Measurements from ENCODE around the gene LCN1. TPM values are rescaled to one million over a fixed set of nuclear protein-coding genes. Genes with fewer than 3 reads are reported as not detected.

LCN1 gene
- total RNA-seq, 5 donors from 2014 or later (not counting 1 experiment from before 2014, with no cell fraction given) = not detected

DNA sequence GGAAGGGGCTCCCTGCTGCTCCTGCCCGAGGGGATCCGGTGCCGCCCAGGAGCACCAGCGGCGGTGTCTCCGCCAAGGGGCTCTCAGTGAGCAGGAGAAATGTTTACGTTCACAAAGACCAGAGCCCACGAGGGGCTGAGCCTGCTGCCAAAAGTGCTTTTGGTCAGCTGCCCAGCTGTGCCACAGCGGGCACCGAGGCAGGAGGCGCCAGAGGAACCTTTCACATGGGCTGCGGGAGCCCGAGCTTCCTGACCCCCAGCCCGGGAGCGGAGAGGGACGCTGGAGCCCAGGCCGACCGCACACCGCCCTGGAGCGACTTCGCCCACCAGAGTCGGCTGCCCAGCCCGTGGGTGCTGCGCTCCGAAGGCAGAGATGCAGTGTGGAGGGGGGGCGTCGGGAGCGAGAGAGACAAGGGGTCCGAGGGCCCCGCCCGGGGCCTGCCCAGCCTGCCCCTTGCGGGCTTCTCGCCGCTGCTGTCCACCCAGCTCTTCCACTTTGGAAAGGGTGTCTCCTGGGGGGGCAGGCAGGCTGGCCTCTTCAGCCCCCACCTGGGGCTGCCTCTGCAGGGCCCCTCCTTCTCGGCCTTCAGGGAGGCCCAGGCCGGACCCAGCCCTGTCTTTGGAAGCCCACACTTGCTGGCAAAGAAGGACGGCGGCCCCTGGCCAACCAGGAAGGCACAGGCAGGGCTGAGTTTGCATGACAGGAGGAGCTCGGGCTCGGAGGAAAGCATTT, 33.8 kb upstream of the LCN1 start:
- Histone ChIP-seq H3K4me3 (ENCODE audit: control insufficient read depth in 1 of 2, extremely low read depth in 1 of 2, low read length in 1 of 2) (no peak overlapping the region), H3K9me3 (no peaks in the 10 kb centered on the region), H3K27me3 (replicated peaks in 1 of 2; ENCODE audit: control insufficient read depth in 2 of 2, extremely low read depth in 1 of 2, insufficient read depth in 2 of 2, low read length in 1 of 2) (peaks cover 0 to 51% of the 10 kb centered on the region in 2 experiments), H3K36me3 (ENCODE audit: control insufficient read depth in 2 of 2, extremely low read depth in 1 of 2, insufficient read depth in 1 of 2, low read length in 1 of 2) (no peaks in the 10 kb centered on the region), H3K27ac (ENCODE audit: low read length) (no peak overlapping the region), H3K4me1 (ENCODE audit: control insufficient read depth in 1 of 2, extremely low read depth in 1 of 2, insufficient read depth in 2 of 2, low read length in 2 of 2) (no peaks in the 10 kb centered on the region)
- Mint-ChIP-seq H3K36me3 (no peaks in the 10 kb centered on the region), H3K27ac (no peak overlapping the region), H3K4me1 (no peaks in the 10 kb centered on the region), H3K9me3 (no peaks in the 10 kb centered on the region), H3K4me3 (no peak overlapping the region), H3K27me3 (peaks cover 15 to 25% of the 10 kb centered on the region in 2 donors)
- no peak for ATAC-seq (replicated peaks in 1 of 4)
- ChIA-PET CTCF (no interaction called here), POLR2A (no interaction called here)
- no peak for DNase-seq
- WGBS (ENCODE audit: insufficient coverage) = 92% methylated on average over 40 of the region's 40 CpGs

DNA sequence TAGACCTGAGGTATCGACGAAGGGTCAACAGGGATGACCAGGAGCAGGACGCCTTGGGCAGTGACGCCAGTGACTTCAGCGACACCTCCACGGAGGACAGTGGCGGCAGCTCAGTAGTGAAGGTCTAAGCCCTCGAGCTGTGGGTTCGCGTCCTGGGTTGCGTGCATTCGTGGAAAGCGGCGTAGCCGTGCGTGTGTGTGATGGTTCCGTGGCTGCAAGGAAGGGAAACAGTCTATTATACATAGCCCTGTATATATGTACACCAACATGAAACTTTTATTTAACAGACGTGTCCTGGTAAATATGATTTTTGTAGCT, 33.3 kb upstream of the LCN1 start:
- H3K36me3 Mint-ChIP-seq = no peaks in the 10 kb centered on the region
- no peaks in the 10 kb centered on the region for H3K36me3 ChIP-seq (ENCODE audit: control insufficient read depth in 2 of 2, extremely low read depth in 1 of 2, insufficient read depth in 1 of 2, low read length in 1 of 2)
- H3K4me3 Mint-ChIP-seq = no peak overlapping the region
- ATAC-seq (replicated peaks in 1 of 4) = no peak
- no peaks in the 10 kb centered on the region for H3K4me1 Mint-ChIP-seq
- H3K9me3 Mint-ChIP-seq = no peaks in the 10 kb centered on the region
- no peak overlapping the region for H3K4me3 ChIP-seq (ENCODE audit: control insufficient read depth in 1 of 2, extremely low read depth in 1 of 2, low read length in 1 of 2)
- no peak overlapping the region for H3K27ac ChIP-seq (ENCODE audit: low read length)
- peaks cover 0 to 46% of the 10 kb centered on the region in 2 experiments for H3K27me3 ChIP-seq (replicated peaks in 1 of 2; ENCODE audit: control insufficient read depth in 2 of 2, extremely low read depth in 1 of 2, insufficient read depth in 2 of 2, low read length in 1 of 2)
- peaks cover 12 to 27% of the 10 kb centered on the region in 2 donors for H3K27me3 Mint-ChIP-seq
- no peaks in the 10 kb centered on the region for H3K4me1 ChIP-seq (ENCODE audit: control insufficient read depth in 1 of 2, extremely low read depth in 1 of 2, insufficient read depth in 2 of 2, low read length in 2 of 2)
- ChIA-PET CTCF (no interaction called here), POLR2A (no interaction called here)
- H3K9me3 ChIP-seq = no peaks in the 10 kb centered on the region
- no peak overlapping the region for H3K27ac Mint-ChIP-seq
- WGBS (ENCODE audit: insufficient coverage) = 92% methylated on average over 7 of the region's 18 CpGs
- DNase-seq = no peak

DNA sequence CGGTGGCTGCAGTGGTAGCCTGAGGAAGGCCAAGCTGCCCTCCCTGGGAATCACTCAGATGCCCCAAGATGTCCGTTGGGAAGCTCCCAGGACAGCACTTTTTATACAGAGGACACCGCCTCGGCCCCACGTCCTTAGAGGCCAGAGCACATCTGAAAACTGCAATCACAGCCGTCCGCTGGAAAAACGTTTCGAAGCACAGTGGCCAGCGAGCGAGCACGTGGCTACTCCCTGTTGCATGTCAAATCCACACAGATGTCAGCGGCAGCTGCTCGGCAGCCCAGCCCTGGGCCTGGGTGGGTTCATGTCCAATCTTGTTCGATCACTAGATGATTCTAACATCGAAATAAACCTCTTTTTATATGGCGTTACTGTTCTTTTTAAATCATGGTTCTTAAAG, 32.7 kb upstream of the LCN1 start:
- H3K4me1 Mint-ChIP-seq = no peaks in the 10 kb centered on the region
- CTCF ChIA-PET = no interaction called here
- H3K27me3 ChIP-seq (replicated peaks in 1 of 2; ENCODE audit: control insufficient read depth in 2 of 2, extremely low read depth in 1 of 2, insufficient read depth in 2 of 2, low read length in 1 of 2) = peaks cover 0 to 44% of the 10 kb centered on the region in 2 experiments
- no peaks in the 10 kb centered on the region for H3K9me3 ChIP-seq
- ATAC-seq (replicated peaks in 1 of 4) (no peak), DNase-seq (no peak)
- H3K27ac ChIP-seq (ENCODE audit: low read length) = no peak overlapping the region
- no peaks in the 10 kb centered on the region for H3K36me3 Mint-ChIP-seq
- no peak overlapping the region for H3K4me3 ChIP-seq (ENCODE audit: control insufficient read depth in 1 of 2, extremely low read depth in 1 of 2, low read length in 1 of 2)
- 80% methylated on average over 17 of the region's 17 CpGs for WGBS (ENCODE audit: insufficient coverage)
- H3K27ac Mint-ChIP-seq = no peak overlapping the region
- no peak overlapping the region for H3K4me3 Mint-ChIP-seq
- POLR2A ChIA-PET = no interaction called here
- H3K9me3 Mint-ChIP-seq = no peaks in the 10 kb centered on the region
- H3K4me1 ChIP-seq (ENCODE audit: control insufficient read depth in 1 of 2, extremely low read depth in 1 of 2, insufficient read depth in 2 of 2, low read length in 2 of 2) = no peaks in the 10 kb centered on the region
- H3K36me3 ChIP-seq (ENCODE audit: control insufficient read depth in 2 of 2, extremely low read depth in 1 of 2, insufficient read depth in 1 of 2, low read length in 1 of 2) = no peaks in the 10 kb centered on the region
- peaks cover 11 to 21% of the 10 kb centered on the region in 2 donors for H3K27me3 Mint-ChIP-seq

DNA sequence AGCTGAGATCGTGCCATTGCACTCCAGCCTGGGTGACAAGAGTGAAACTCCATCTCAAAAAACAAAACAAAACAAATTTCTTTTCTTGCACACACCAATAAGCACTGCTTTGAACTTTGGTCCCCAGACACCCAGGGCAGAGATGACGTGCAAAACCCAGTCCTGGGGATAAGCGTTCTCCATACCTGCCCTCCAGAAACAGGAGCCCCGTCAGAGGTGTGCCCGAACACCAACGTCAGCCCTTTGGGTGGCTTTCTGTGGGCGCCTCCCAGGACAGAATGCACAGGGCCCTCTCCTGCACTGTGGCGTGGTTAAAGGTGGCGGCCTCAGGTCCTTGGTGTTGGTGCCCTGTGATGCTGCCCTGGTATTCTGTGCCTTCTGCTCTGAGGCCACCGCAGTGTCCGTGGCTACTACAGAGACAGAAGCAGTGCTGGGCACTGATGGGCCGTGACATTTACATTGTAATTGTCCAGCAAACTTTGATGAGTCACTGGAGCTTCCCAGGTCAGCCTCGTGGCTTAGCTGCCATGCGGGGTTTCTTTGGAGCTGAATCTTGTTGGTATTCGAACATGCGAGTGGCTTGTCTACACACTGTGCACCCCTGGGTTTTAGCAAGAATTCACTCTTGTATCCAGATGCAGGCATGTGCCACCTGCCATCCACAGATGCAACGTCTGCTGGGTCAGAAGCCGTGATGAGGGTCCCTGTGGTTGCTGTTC, 31.9 kb upstream of the LCN1 start:
- no peaks in the 10 kb centered on the region for H3K4me1 ChIP-seq (ENCODE audit: control insufficient read depth in 1 of 2, extremely low read depth in 1 of 2, insufficient read depth in 2 of 2, low read length in 2 of 2)
- Mint-ChIP-seq H3K4me3 (no peak overlapping the region), H3K36me3 (no peaks in the 10 kb centered on the region), H3K27me3 (peaks cover 5 to 16% of the 10 kb centered on the region in 2 donors), H3K4me1 (no peaks in the 10 kb centered on the region), H3K27ac (no peak overlapping the region), H3K9me3 (no peaks in the 10 kb centered on the region)
- peaks cover 0 to 36% of the 10 kb centered on the region in 2 experiments for H3K27me3 ChIP-seq (replicated peaks in 1 of 2; ENCODE audit: control insufficient read depth in 2 of 2, extremely low read depth in 1 of 2, insufficient read depth in 2 of 2, low read length in 1 of 2)
- H3K27ac ChIP-seq (ENCODE audit: low read length) = no peak overlapping the region
- ATAC-seq (replicated peaks in 1 of 4) (no peak), DNase-seq (no peak)
- no peak overlapping the region for H3K4me3 ChIP-seq (ENCODE audit: control insufficient read depth in 1 of 2, extremely low read depth in 1 of 2, low read length in 1 of 2)
- no peaks in the 10 kb centered on the region for H3K36me3 ChIP-seq (ENCODE audit: control insufficient read depth in 2 of 2, extremely low read depth in 1 of 2, insufficient read depth in 1 of 2, low read length in 1 of 2)
- 80% methylated on average over 18 of the region's 18 CpGs for WGBS (ENCODE audit: insufficient coverage)
- CTCF ChIA-PET = interaction anchor here in 1 of 2 donors (0.6 kb wide), 1 partner anchor 37 kb away, joined by 5 read pairs; no protein-coding TSS in a partner anchor
- H3K9me3 ChIP-seq = no peaks in the 10 kb centered on the region
- POLR2A ChIA-PET = no interaction called here

DNA sequence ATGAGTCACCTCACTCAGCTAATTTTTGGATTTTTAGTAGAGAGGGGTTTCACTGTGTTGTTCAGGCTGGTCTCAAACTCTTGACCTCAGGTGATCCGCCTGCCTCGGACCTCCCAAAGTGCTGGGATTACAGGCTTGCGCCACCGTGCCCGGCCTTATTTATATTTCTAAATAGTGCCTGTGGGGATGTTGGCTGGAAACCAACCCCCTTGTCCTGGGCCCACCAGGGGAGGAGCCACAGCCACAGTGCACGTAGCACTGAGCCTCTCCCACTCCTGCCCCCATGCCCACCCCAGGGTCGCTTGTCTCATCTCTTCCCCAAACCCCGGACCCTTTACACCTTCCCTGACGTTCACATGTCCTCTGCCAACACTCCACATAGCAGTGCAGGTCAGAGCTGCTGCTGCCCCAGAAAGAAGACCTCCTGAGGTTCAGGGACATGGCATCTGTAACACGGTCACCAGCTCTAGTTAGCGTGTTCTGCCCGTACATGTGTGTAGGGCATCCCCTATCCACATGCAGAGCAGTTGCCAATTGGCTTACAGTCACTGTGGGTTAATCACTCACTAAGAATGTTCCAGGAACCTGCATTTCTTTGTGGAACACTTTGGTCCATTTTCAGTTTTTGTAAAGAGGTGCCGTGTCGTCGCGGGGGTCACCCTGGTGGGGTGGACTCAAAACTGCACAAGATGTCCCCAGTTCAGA, 30.9 kb upstream of the LCN1 start:
- WGBS (ENCODE audit: insufficient coverage) = 89% methylated on average over 11 of the region's 16 CpGs
- Mint-ChIP-seq H3K9me3 (no peaks in the 10 kb centered on the region), H3K27me3 (peaks cover 7 to 18% of the 10 kb centered on the region in 2 donors), H3K36me3 (no peaks in the 10 kb centered on the region), H3K27ac (no peak overlapping the region), H3K4me3 (no peak overlapping the region), H3K4me1 (no peaks in the 10 kb centered on the region)
- no peaks in the 10 kb centered on the region for H3K9me3 ChIP-seq
- ATAC-seq (replicated peaks in 1 of 4) (no peak), DNase-seq (no peak)
- H3K27me3 ChIP-seq (replicated peaks in 1 of 2; ENCODE audit: control insufficient read depth in 2 of 2, extremely low read depth in 1 of 2, insufficient read depth in 2 of 2, low read length in 1 of 2) = peaks cover 0 to 31% of the 10 kb centered on the region in 2 experiments
- H3K4me1 ChIP-seq (ENCODE audit: control insufficient read depth in 1 of 2, extremely low read depth in 1 of 2, insufficient read depth in 2 of 2, low read length in 2 of 2) = no peaks in the 10 kb centered on the region
- no peak overlapping the region for H3K4me3 ChIP-seq (ENCODE audit: control insufficient read depth in 1 of 2, extremely low read depth in 1 of 2, low read length in 1 of 2)
- no peaks in the 10 kb centered on the region for H3K36me3 ChIP-seq (ENCODE audit: control insufficient read depth in 2 of 2, extremely low read depth in 1 of 2, insufficient read depth in 1 of 2, low read length in 1 of 2)
- H3K27ac ChIP-seq (ENCODE audit: low read length) = no peak overlapping the region
- CTCF ChIA-PET = interaction anchor here in 1 of 2 donors (0.6 kb wide), 1 partner anchor 36 kb away, joined by 5 read pairs; no protein-coding TSS in a partner anchor
- POLR2A ChIA-PET = no interaction called here

DNA sequence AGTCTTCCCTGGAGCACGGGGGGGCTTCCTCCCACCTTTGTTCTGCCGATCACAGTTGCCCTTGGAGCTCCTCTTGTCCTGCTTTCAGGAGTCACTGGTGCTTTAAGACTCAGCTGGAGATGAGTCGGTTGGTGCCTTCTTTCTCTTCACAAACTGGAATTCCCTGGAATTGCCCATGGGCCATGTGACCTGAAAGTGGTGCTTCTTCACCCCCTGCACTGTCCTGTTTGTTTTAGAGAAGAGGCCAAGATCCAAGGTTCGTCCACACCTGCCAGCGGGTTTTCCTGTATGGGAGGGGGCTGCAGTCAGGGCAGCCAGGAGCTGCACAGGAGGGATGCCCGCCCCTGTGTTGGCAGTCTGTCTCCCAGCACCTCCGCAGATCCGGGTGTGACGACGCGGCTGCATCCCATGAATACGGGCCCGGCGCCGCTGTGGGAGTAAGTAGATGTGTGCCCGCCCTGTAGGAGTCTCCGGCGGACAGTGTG, 30.2 kb upstream of the LCN1 start:
- ATAC-seq (replicated peaks in 1 of 4) (no peak), DNase-seq (no peak)
- Mint-ChIP-seq H3K4me3 (no peak overlapping the region), H3K27me3 (peaks cover 5 to 16% of the 10 kb centered on the region in 2 donors), H3K27ac (no peak overlapping the region), H3K9me3 (no peaks in the 10 kb centered on the region), H3K36me3 (no peaks in the 10 kb centered on the region), H3K4me1 (no peaks in the 10 kb centered on the region)
- H3K4me1 ChIP-seq (ENCODE audit: control insufficient read depth in 1 of 2, extremely low read depth in 1 of 2, insufficient read depth in 2 of 2, low read length in 2 of 2) = no peaks in the 10 kb centered on the region
- H3K4me3 ChIP-seq (ENCODE audit: control insufficient read depth in 1 of 2, extremely low read depth in 1 of 2, low read length in 1 of 2) = no peak overlapping the region
- no peaks in the 10 kb centered on the region for H3K36me3 ChIP-seq (ENCODE audit: control insufficient read depth in 2 of 2, extremely low read depth in 1 of 2, insufficient read depth in 1 of 2, low read length in 1 of 2)
- ChIA-PET POLR2A (no interaction called here), CTCF (no interaction called here)
- peaks cover 0 to 24% of the 10 kb centered on the region in 2 experiments for H3K27me3 ChIP-seq (replicated peaks in 1 of 2; ENCODE audit: control insufficient read depth in 2 of 2, extremely low read depth in 1 of 2, insufficient read depth in 2 of 2, low read length in 1 of 2)
- H3K9me3 ChIP-seq = no peaks in the 10 kb centered on the region
- WGBS (ENCODE audit: insufficient coverage) = 89% methylated on average over 8 of the region's 18 CpGs
- H3K27ac ChIP-seq (ENCODE audit: low read length) = no peak overlapping the region
